GM15510 (cell line): ENCODE results near the gene CATSPER1.

Experiments
- POLR2A ChIP-seq: IDR thresholded peaks from 3 replicates; pipeline ENCODE4 v1.6.1; 2011; ENCODE audit warnings: borderline replicate concordance; ENCODE audit not compliant: insufficient read length; ENCODE audit errors: extremely low read depth

The CATSPER1 gene

GRCh38 chr11:66004186-66004585 lies 22.1 kb downstream of the CATSPER1 start:
- no peak for TF ChIP-seq POLR2A

GRCh38 chr11:66003291-66003690 lies 23.0 kb downstream of the CATSPER1 start:
- no peak for TF ChIP-seq POLR2A

- TF ChIP-seq POLR2A = peak; percentile 37
These were observed 23.5 kb downstream of the CATSPER1 start for GRCh38 chr11:66002648-66003225.

GRCh38 chr11:66001942-66002647 lies 24.2 kb downstream of the CATSPER1 start, which contains the start of the genes BANF1 and EIF1AD:
BANF1 (plus strand) TSS chr11:66002503; CDS start chr11:66003251, 748 bp downstream.
EIF1AD (minus strand) TSS chr11:66002157; CDS start chr11:66000389, 1,768 bp downstream.
- peak; percentile 74 for TF ChIP-seq POLR2A

- TF ChIP-seq POLR2A = no peak
These were observed 29.0 kb downstream of the CATSPER1 start for GRCh38 chr11:65997286-65997685.

- TF ChIP-seq POLR2A = no peak
These were observed 34.2 kb downstream of the CATSPER1 start for GRCh38 chr11:65992056-65992455.

- TF ChIP-seq POLR2A = no peak
These were observed 37.3 kb downstream of the CATSPER1 start for GRCh38 chr11:65988791-65989592.

- TF ChIP-seq POLR2A = no peak
These were observed 38.9 kb downstream of the CATSPER1 start for GRCh38 chr11:65987336-65987735.

- TF ChIP-seq POLR2A = no peak
These were observed 42.7 kb downstream of the CATSPER1 start for GRCh38 chr11:65983589-65983987.

- TF ChIP-seq POLR2A = no peak
These were observed 43.3 kb downstream of the CATSPER1 start for GRCh38 chr11:65982824-65983588.

- TF ChIP-seq POLR2A = no peak
These were observed 44.1 kb downstream of the CATSPER1 start for GRCh38 chr11:65981972-65982823.

- no peak for TF ChIP-seq POLR2A
These were observed 45.1 kb downstream of the CATSPER1 start for GRCh38 chr11:65981101-65981740.

- no peak for TF ChIP-seq POLR2A
These were observed 47.0 kb downstream of the CATSPER1 start for GRCh38 chr11:65979261-65979759.
